Caco-2 (cell line): Measurements from ENCODE around the gene SLC25A26. TPM values are rescaled to one million over a fixed set of nuclear protein-coding genes. Genes with fewer than 3 reads are reported as not detected.

Experiments used
- BruUV-seq: library from RNA; stranded (reverse); fragments of 400-500 nt; replicated peaks from 2 replicates; lab custom pipeline; 2021; lab: Mats Ljungman, UMichigan
- CTCF ChIA-PET: fragments of 300-600 bp; sonication (Branson Sonifier 250); formaldehyde crosslinking; loops from one replicate; lab custom pipeline; 2022; ENCODE audit warnings: antibody characterized with exemption; lab: Charles Lee
- POLR2A ChIA-PET: fragments of 300-600 bp; sonication (Branson Sonifier 250); formaldehyde crosslinking; loops from one replicate; lab custom pipeline; 2022; ENCODE audit warnings: antibody characterized with exemption; lab: Charles Lee
- DNase-seq, 2 experiments: peaks; one replicate each; pipeline versions ENCODE4 v3.0.0 to v3.0.0-alpha.2; 2020 to 2022
- H3K27me3 ChIP-seq: replicated peaks from 2 replicates; pipeline ENCODE4 v1.6.0; 2011; ENCODE audit warnings: low read length; ENCODE audit not compliant: control insufficient read depth, insufficient read depth
- H3K36me3 ChIP-seq: 2 replicates; pipeline ENCODE4 v1.5.1; 2011; ENCODE audit warnings: low read length; ENCODE audit not compliant: control insufficient read depth, insufficient read depth
- H3K4me1 ChIP-seq: fragments of 250-450 bp; sonication (Bioruptor Pico); 2 replicates; pipeline ENCODE4 v1.5.1; 2020; ENCODE audit warnings: mild to moderate bottlenecking
- H3K4me3 ChIP-seq: 2 replicates; pipeline ENCODE4 v1.5.1; 2011; ENCODE audit warnings: low read depth, mild to moderate bottlenecking, control low read depth, low read length
- H3K9me3 ChIP-seq: fragments of 250-450 bp; sonication (Bioruptor Pico); 2 replicates; pipeline ENCODE4 v1.5.1; 2020; ENCODE audit warnings: mild to moderate bottlenecking, moderate library complexity
- H3K27ac Mint-ChIP-seq: one replicate; pipeline ENCODE4 v1.8.0; 2022; ENCODE audit warnings: mixed read lengths; ENCODE audit not compliant: unreplicated experiment
- H3K27me3 Mint-ChIP-seq: one replicate; pipeline ENCODE4 v1.8.0; 2022; ENCODE audit warnings: mixed read lengths; ENCODE audit not compliant: insufficient read depth, unreplicated experiment
- H3K36me3 Mint-ChIP-seq: one replicate; pipeline ENCODE4 v1.8.0; 2022; ENCODE audit warnings: mild to moderate bottlenecking, mixed read lengths; ENCODE audit not compliant: insufficient read depth, unreplicated experiment
- H3K4me1 Mint-ChIP-seq: one replicate; pipeline ENCODE4 v1.8.0; 2022; ENCODE audit warnings: low read depth, mixed read lengths; ENCODE audit not compliant: unreplicated experiment
- H3K4me3 Mint-ChIP-seq: one replicate; pipeline ENCODE4 v1.8.0; 2022; ENCODE audit warnings: mild to moderate bottlenecking, moderate library complexity, mixed read lengths; ENCODE audit not compliant: unreplicated experiment
- H3K9me3 Mint-ChIP-seq: one replicate; pipeline ENCODE4 v1.8.0; 2022; ENCODE audit warnings: mixed read lengths; ENCODE audit not compliant: unreplicated experiment
- CTCF ChIP-seq, 2 experiments: fragments of 200-600 bp in 1 of 2; IDR thresholded peaks; 1 replicate in 1 of 2; 2 replicates in 1 of 2; pipeline versions ENCODE4 v1.5.1 to v1.8.0; 2011 to 2022; ENCODE audit warnings: antibody characterized with exemption in 1 of 2, control low read depth in 1 of 2, inconsistent platforms in 1 of 2, low read depth in 1 of 2, low read length in 1 of 2, mild to moderate bottlenecking in 1 of 2, moderate library complexity in 1 of 2; ENCODE audit not compliant: insufficient read depth in 1 of 2, severe bottlenecking in 1 of 2, unreplicated experiment in 1 of 2
- intact Hi-C: fragments of 100-400 bp; cut with micrococcal nuclease; formaldehyde crosslinking; loops from one replicate; pipeline ENCODE4 v1.10.0; 2022; ENCODE audit not compliant: unreplicated experiment
- total RNA-seq: library from RNA; stranded (reverse); gene quantifications from 2 replicates; pipeline ENCODE4 v1.2.3, GENCODE V29; 2022

The SLC25A26 gene
- total RNA-seq, 1 experiment from 2014 or later: 25.4 TPM

- Mint-ChIP-seq H3K36me3 (peaks cover 10% of the 10 kb centered on the region), H3K27me3 (no peaks in the 10 kb centered on the region), H3K9me3 (no peaks in the 10 kb centered on the region), H3K27ac (no peak overlapping the region), H3K4me3 (no peak overlapping the region), H3K4me1 (peaks cover 7% of the 10 kb centered on the region)
- Histone ChIP-seq H3K27me3 (no peaks in the 10 kb centered on the region), H3K9me3 (no peaks in the 10 kb centered on the region), H3K36me3 (no peaks in the 10 kb centered on the region; the same call in 1 of the 2 replicates), H3K4me3 (no peak overlapping the region), H3K4me1 (peaks cover 15% of the 10 kb centered on the region; the same call in 1 of the 2 replicates)
- no peak for TF ChIP-seq CTCF (IDR thresholded peaks at IDR 0.05; ENCODE audit: insufficient read depth in 1 of 2, low read depth in 1 of 2, low read length in 1 of 2, severe bottlenecking in 1 of 2, unreplicated experiment in 1 of 2)
- CTCF ChIA-PET: no interaction called here
- POLR2A ChIA-PET: no interaction called here
- DNase-seq: no peak
- intact Hi-C loops: no loop called here
- no TSS peak for BruUV-seq
Measured at GRCh38 chr3:66350601-66351000, 129.8 kb downstream of the SLC25A26 start.

GRCh38 chr3:66353039-66353438 is 132.2 kb downstream of the SLC25A26 start:
- Mint-ChIP-seq H3K4me3 (no peak overlapping the region), H3K9me3 (no peaks in the 10 kb centered on the region), H3K27me3 (no peaks in the 10 kb centered on the region), H3K27ac (no peak overlapping the region), H3K36me3 (no peaks in the 10 kb centered on the region), H3K4me1 (peaks cover 6% of the 10 kb centered on the region)
- CTCF ChIA-PET: no interaction called here
- Histone ChIP-seq H3K4me3 (no peak overlapping the region), H3K27me3 (no peaks in the 10 kb centered on the region), H3K4me1 (peaks cover 15% of the 10 kb centered on the region; the same call in 1 of the 2 replicates), H3K9me3 (no peaks in the 10 kb centered on the region), H3K36me3 (no peaks in the 10 kb centered on the region)
- intact Hi-C loops: no loop called here
- TF ChIP-seq CTCF (IDR thresholded peaks at IDR 0.05; ENCODE audit: insufficient read depth in 1 of 2, low read depth in 1 of 2, low read length in 1 of 2, severe bottlenecking in 1 of 2, unreplicated experiment in 1 of 2): no peak
- no TSS peak for BruUV-seq
- no peak for DNase-seq
- POLR2A ChIA-PET: no interaction called here

- Mint-ChIP-seq H3K4me1 (peaks cover 6% of the 10 kb centered on the region), H3K4me3 (no peak overlapping the region), H3K27me3 (no peaks in the 10 kb centered on the region), H3K36me3 (no peaks in the 10 kb centered on the region), H3K27ac (no peak overlapping the region), H3K9me3 (no peaks in the 10 kb centered on the region)
- Histone ChIP-seq H3K9me3 (no peaks in the 10 kb centered on the region), H3K4me1 (peaks cover 15% of the 10 kb centered on the region; the same call in 1 of the 2 replicates), H3K4me3 (no peak overlapping the region), H3K27me3 (no peaks in the 10 kb centered on the region), H3K36me3 (no peaks in the 10 kb centered on the region)
- ChIA-PET POLR2A (no interaction called here), CTCF (no interaction called here)
- peak in 1 of 2 experiments; percentile 35 for DNase-seq
- intact Hi-C loops: no loop called here
- TF ChIP-seq CTCF (IDR thresholded peaks at IDR 0.05; ENCODE audit: insufficient read depth in 1 of 2, low read depth in 1 of 2, low read length in 1 of 2, severe bottlenecking in 1 of 2, unreplicated experiment in 1 of 2): no peak
- no TSS peak for BruUV-seq
Measured at GRCh38 chr3:66353530-66353929, 132.7 kb downstream of the SLC25A26 start.
